Measurements from ENCODE around the gene PLD4. TPM values are rescaled to one million over a fixed set of nuclear protein-coding genes. Genes with fewer than 3 reads are reported as not detected.
"Not testable (repeated sequence)": the region's sequence is repeated elsewhere in the genome, so short reads cannot be mapped to it uniquely, and the experiment has no call there.

PLD4 gene
- total RNA-seq, 1 donor from 2014 or later, result 0.05 TPM

- H3K27me3 Mint-ChIP-seq, result peaks cover 5% of the 10 kb centered on the region
- no peak for TF ChIP-seq CTCF (IDR thresholded peaks at IDR 0.05; ENCODE audit: unreplicated experiment)
- no peak for DNase-seq (ENCODE audit: low spot score, unreplicated experiment)
- H3K4me1 Mint-ChIP-seq (ENCODE audit: low read depth), result no peaks in the 10 kb centered on the region
- H3K27ac Mint-ChIP-seq, result no peak overlapping the region
- no peak overlapping the region for H3K4me3 Mint-ChIP-seq (ENCODE audit: low read depth)
- no peaks in the 10 kb centered on the region for H3K9me3 Mint-ChIP-seq (ENCODE audit: low read depth)
- no peaks in the 10 kb centered on the region for H3K36me3 Mint-ChIP-seq (ENCODE audit: insufficient read depth)
Observed at GRCh38 chr14:104948736-104949031, 24.0 kb downstream of the PLD4 start.

GRCh38 chr14:104949406-104949955 is 24.8 kb downstream of the PLD4 start:
- not testable (repeated sequence) for H3K27ac Mint-ChIP-seq; H3K9me3 Mint-ChIP-seq (ENCODE audit: low read depth)

GRCh38 chr14:104950021-104950420 is 25.3 kb downstream of the PLD4 start:
- H3K4me3 Mint-ChIP-seq (ENCODE audit: low read depth), result no peak overlapping the region
- DNase-seq (ENCODE audit: low spot score, unreplicated experiment), result no peak
- no peaks in the 10 kb centered on the region for H3K36me3 Mint-ChIP-seq (ENCODE audit: insufficient read depth)
- no peaks in the 10 kb centered on the region for H3K4me1 Mint-ChIP-seq (ENCODE audit: low read depth)
- no peak for TF ChIP-seq CTCF (IDR thresholded peaks at IDR 0.05; ENCODE audit: unreplicated experiment)
- H3K9me3 Mint-ChIP-seq (ENCODE audit: low read depth), result no peaks in the 10 kb centered on the region
- H3K27me3 Mint-ChIP-seq, result peaks cover 7% of the 10 kb centered on the region
- H3K27ac Mint-ChIP-seq, result no peak overlapping the region

More at GRCh38 chr14:104949406-104949955, 24.8 kb downstream of the PLD4 start:
- not testable (repeated sequence) for DNase-seq (ENCODE audit: low spot score, unreplicated experiment); H3K4me3 Mint-ChIP-seq (ENCODE audit: low read depth); H3K27me3 Mint-ChIP-seq; H3K4me1 Mint-ChIP-seq (ENCODE audit: low read depth); H3K36me3 Mint-ChIP-seq (ENCODE audit: insufficient read depth)

- H3K9me3 Mint-ChIP-seq (ENCODE audit: low read depth); H3K27ac Mint-ChIP-seq; H3K36me3 Mint-ChIP-seq (ENCODE audit: insufficient read depth); H3K4me3 Mint-ChIP-seq (ENCODE audit: low read depth); H3K4me1 Mint-ChIP-seq (ENCODE audit: low read depth); H3K27me3 Mint-ChIP-seq; DNase-seq (ENCODE audit: low spot score, unreplicated experiment): not testable (repeated sequence)
Observed at GRCh38 chr14:104950701-104951100, 26.0 kb downstream of the PLD4 start.

GRCh38 chr14:104951863-104952657 is 27.4 kb downstream of the PLD4 start:
- H3K4me1 Mint-ChIP-seq (ENCODE audit: low read depth); H3K36me3 Mint-ChIP-seq (ENCODE audit: insufficient read depth); H3K27ac Mint-ChIP-seq; H3K9me3 Mint-ChIP-seq (ENCODE audit: low read depth); H3K4me3 Mint-ChIP-seq (ENCODE audit: low read depth); DNase-seq (ENCODE audit: low spot score, unreplicated experiment): not testable (repeated sequence)
- peaks cover 11% of the 10 kb centered on the region for H3K27me3 Mint-ChIP-seq

- TF ChIP-seq CTCF (IDR thresholded peaks at IDR 0.05; ENCODE audit: unreplicated experiment), result no peak
- Mint-ChIP-seq H3K4me1 (ENCODE audit: low read depth) (no peaks in the 10 kb centered on the region), H3K4me3 (ENCODE audit: low read depth) (no peak overlapping the region), H3K9me3 (ENCODE audit: low read depth) (no peaks in the 10 kb centered on the region), H3K36me3 (ENCODE audit: insufficient read depth) (no peaks in the 10 kb centered on the region), H3K27me3 (peaks cover 19% of the 10 kb centered on the region), H3K27ac (no peak overlapping the region)
- no peak for DNase-seq (ENCODE audit: low spot score, unreplicated experiment)
Observed at GRCh38 chr14:104953097-104953496, 28.4 kb downstream of the PLD4 start.
